KOPT-K1 (cell line): ENCODE measurements around the gene ZNF576.
"Not testable (repeated sequence)": the region's sequence is repeated elsewhere in the genome, so short reads cannot be mapped to it uniquely, and the experiment has no call there.

ENCODE experiments used
- H3K27ac ChIP-seq: fragments of 200-600 bp; sonication (generic); 2 replicates; pipeline ENCODE4 v1.5.1; 2016; ENCODE audit warnings: antibody characterized with exemption, mild to moderate bottlenecking, low read depth, low read length; ENCODE audit not compliant: poor library complexity, severe bottlenecking
- H3K36me3 ChIP-seq: fragments of 200-600 bp; sonication (generic); 2 replicates; pipeline ENCODE4 v1.5.1; 2017; ENCODE audit warnings: antibody characterized with exemption, mild to moderate bottlenecking, low read length, moderate library complexity; ENCODE audit not compliant: insufficient read depth
- H3K9me3 ChIP-seq: fragments of 200-600 bp; sonication (generic); 2 replicates; pipeline ENCODE4 v1.5.1; 2017; ENCODE audit warnings: antibody characterized with exemption, low read length, mild to moderate bottlenecking; ENCODE audit not compliant: insufficient read depth, poor library complexity, severe bottlenecking

ZNF576 gene

GRCh38 chr19:43589277-43589676, 7.1 kb upstream of the ZNF576 start:
- peaks cover 86% of the 10 kb centered on the region for H3K36me3 ChIP-seq

DNA sequence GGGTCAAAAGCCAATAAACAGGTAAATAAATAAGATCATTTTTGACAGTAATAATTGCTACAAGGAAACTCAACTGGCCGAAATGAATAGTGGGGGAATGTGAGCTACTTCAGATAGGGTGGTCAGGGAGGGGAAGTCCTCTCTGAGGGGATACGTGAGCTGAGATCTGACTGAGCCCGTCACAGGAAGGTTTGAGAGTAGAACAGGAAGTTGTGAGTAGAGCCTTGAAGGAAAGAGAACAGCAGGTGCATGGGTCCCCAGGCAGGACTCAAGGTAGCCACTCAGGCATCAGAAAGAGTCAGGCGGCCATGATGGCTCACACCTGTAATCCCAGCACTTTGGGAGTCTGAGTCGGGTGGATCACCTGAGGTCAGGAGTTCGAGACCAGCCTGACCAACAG, 6.7 kb upstream of the ZNF576 start:
- Histone ChIP-seq H3K27ac (no peak overlapping the region), H3K9me3 (no peaks in the 10 kb centered on the region), H3K36me3 (peaks cover 82% of the 10 kb centered on the region)

More at GRCh38 chr19:43589277-43589676, 7.1 kb upstream of the ZNF576 start:
- H3K9me3 ChIP-seq = no peaks in the 10 kb centered on the region
- H3K27ac ChIP-seq = no peak overlapping the region

- Histone ChIP-seq H3K9me3 (no peaks in the 10 kb centered on the region), H3K36me3 (peaks cover 57% of the 10 kb centered on the region), H3K27ac (no peak overlapping the region)
These were observed 4.3 kb upstream of the ZNF576 start for GRCh38 chr19:43591904-43592772.

DNA sequence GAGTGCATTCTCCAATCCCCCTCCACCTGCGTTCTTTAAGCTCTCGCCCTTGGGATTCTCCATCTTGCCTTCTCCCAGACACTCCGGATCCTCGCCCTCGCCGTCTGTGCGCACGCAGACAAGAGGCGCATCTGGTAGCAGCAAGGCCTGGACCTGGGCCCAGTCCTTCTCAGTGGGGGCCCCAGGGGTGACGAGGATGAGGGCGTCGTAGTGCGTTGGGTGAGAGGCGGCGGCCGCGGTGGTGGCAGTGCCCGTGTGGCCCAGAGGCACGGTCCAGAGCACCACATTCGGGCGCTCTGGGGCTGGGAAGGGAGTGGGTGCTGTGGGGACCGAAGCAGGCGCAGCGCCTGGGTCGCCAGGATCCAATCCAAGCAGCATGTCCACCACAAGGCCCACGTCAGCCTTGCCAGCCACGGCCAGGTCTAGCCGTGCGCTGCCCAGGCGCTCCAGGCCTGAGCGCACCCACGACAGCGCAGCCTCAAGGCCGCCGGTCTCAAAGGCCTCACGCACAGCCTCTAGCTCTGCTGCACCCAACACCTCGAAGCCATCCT, 3.5 kb upstream of the ZNF576 start:
- peaks cover 53% of the 10 kb centered on the region for H3K36me3 ChIP-seq
- no peak overlapping the region for H3K27ac ChIP-seq
- no peaks in the 10 kb centered on the region for H3K9me3 ChIP-seq

DNA sequence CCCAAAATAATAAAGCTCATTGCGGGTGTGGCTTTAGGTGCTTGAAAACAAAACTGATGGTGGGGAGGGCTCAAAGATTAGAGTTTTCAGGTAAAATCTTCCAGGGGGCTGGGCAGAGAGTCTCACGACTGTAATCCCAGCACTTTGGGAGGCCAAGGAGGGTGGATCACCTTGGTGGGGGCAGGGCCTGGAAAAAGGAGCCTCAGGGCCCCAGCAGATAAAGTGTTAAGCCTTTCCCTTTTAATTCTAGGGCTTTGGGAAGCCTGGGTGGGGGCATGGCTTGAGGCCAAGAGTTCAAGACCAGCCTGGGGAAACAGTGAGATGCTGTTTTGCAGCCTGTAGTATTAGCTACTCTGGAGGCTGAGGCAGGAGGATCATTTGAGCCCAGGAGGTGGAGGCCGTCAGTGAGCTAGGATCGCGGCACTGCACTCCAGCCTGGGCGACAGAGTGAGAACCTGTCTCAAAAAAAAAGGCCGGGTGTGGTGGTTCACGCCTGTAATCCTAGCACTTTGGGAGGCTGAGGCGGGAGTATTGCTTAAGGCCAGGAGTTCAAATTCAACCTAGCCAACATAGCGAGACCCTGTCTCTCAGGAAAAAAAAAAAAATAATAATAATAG, 2.2 kb upstream of the ZNF576 start:
- no peaks in the 10 kb centered on the region for H3K9me3 ChIP-seq
- peaks cover 58% of the 10 kb centered on the region for H3K36me3 ChIP-seq
- H3K27ac ChIP-seq = no peak overlapping the region

GRCh38 chr19:43594710-43595604, 1.4 kb upstream of the ZNF576 start:
- Histone ChIP-seq H3K36me3 (peaks cover 62% of the 10 kb centered on the region), H3K27ac (peak overlapping the region; percentile 86)

GRCh38 chr19:43595605-43595998, 793 bp upstream of the ZNF576 start:
- H3K9me3 ChIP-seq = no peaks in the 10 kb centered on the region
- peaks cover 62% of the 10 kb centered on the region for H3K36me3 ChIP-seq
- peak overlapping the region; percentile 86 for H3K27ac ChIP-seq

More at GRCh38 chr19:43594710-43595604, 1.4 kb upstream of the ZNF576 start:
- H3K9me3 ChIP-seq = no peaks in the 10 kb centered on the region

GRCh38 chr19:43596842-43597461, 557 bp downstream of the ZNF576 start:
- H3K9me3 ChIP-seq = no peaks in the 10 kb centered on the region
- H3K36me3 ChIP-seq = peaks cover 64% of the 10 kb centered on the region
- peak overlapping the region; percentile 86 for H3K27ac ChIP-seq

- H3K27ac ChIP-seq = peak overlapping the region; percentile 86
- H3K9me3 ChIP-seq = no peaks in the 10 kb centered on the region
- peaks cover 64% of the 10 kb centered on the region for H3K36me3 ChIP-seq
These were observed 1.5 kb downstream of the ZNF576 start for GRCh38 chr19:43597876-43598275.

- Histone ChIP-seq H3K27ac (no peak overlapping the region), H3K36me3 (peaks cover 59% of the 10 kb centered on the region), H3K9me3 (no peaks in the 10 kb centered on the region)
These were observed 2.2 kb downstream of the ZNF576 start for GRCh38 chr19:43598445-43599240.

DNA sequence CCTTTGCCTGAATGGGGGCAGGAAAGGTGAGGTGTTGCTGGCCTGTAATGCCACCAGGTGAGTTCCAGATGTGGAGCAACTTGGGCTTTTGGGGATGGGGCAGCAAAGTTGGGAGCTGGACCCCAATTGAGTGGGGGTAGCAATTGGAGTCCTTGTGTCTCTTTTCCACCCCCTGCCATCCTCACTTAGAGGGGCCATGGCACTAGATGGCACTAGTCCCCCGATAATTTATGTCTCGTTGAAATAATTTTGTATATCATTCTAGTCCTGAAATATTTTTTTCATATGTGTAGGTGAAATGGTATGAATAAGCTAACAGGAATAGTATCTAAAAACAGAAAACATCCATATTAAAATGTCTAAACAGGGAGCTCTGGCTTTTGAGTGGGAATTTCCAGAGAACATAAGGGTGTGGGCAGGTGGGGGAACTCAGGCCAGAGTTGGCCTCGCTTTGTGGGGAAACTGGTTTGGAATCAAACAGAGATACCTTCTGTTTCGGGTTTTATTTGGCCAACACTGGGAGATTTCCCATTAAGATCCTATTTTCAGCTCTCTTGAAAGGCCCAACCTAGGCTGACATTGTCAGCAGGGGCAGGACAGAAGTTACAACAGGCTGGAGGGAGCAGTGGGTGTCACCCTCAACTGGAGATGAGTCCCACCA, 3.4 kb downstream of the ZNF576 start:
- Histone ChIP-seq H3K36me3 (peaks cover 53% of the 10 kb centered on the region), H3K27ac (no peak overlapping the region), H3K9me3 (no peaks in the 10 kb centered on the region)

DNA sequence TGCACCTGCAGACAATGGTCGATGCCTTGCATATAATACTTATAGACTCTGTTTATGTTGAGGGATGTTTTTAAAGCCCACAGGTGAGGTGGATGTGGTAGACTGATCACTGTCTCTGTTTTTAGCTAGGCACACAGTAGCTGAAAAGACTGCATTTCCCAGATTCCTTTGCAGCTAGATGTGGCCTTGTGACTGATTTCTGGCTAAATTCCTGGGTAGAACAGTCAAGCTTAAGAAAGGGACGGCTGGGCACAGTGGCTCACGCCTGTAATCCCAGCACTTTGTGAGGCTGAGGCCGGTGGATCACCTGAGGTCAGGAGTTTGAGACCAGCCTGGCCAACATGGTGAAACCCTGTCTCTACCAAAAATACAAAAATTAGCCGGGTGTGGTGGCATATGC, 3.9 kb downstream of the ZNF576 start:
- not testable (repeated sequence) for H3K27ac ChIP-seq, H3K9me3 ChIP-seq
- H3K36me3 ChIP-seq = peaks cover 53% of the 10 kb centered on the region

DNA sequence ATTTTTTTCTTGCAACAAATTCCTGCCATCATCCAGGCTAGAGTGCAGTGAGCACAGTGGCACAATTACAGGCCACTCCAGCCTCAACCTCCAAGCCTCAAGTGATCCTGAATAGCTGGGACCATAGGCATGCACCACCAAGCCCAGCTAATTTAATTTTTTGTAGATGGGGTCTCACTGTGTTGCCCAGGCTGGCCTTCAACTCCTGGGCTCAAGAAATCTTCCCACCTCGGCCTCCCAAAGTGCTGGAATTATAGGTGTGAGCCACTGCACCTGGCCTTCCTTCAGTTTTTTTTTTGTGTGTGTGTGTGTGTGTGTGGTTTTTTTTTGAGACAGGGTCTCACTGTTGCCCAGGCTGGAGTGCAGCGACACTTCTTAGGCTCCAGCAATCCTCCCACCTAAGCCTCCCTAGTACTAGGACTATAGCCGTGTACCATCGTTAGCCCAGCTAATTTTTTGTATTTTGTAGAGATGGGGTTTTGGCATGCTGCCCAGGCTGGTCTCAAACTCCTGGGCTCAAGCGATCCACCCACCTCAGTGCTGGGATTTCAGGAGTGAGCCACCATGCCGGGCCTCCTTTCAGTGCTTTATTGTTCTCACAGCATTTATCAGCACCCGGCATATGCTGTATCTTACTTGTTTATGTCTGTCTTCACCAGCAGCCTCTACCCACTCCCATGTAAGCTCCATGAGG, 9.6 kb downstream of the ZNF576 start:
- no peaks in the 10 kb centered on the region for H3K9me3 ChIP-seq
- peaks cover 61% of the 10 kb centered on the region for H3K36me3 ChIP-seq
- no peak overlapping the region for H3K27ac ChIP-seq
